ENCODE data around the gene ARID2.

The ARID2 gene

GRCh38 chr12:45708901-45709300 is 20.6 kb upstream of the ARID2 start:
- H3K4me1 ChIP-seq (ENCODE audit: control insufficient read depth, insufficient read depth, low read depth, low read length), result peaks cover 2% of the 10 kb centered on the region
- H3K27ac ChIP-seq (ENCODE audit: low read length, poor library complexity, severe bottlenecking), result no peak overlapping the region
- H3K14ac ChIP-seq (ENCODE audit: low read length in 2 of 2), result no peak overlapping the region
- H3K18ac ChIP-seq (ENCODE audit: low read depth in 1 of 2, low read length in 2 of 2), result no peak overlapping the region
- H3K36me3 ChIP-seq (ENCODE audit: control insufficient read depth in 1 of 2, insufficient read depth in 2 of 2, low read depth in 1 of 2, low read length in 2 of 2), result no peaks in the 10 kb centered on the region
- H3K4me3 ChIP-seq (ENCODE audit: insufficient read depth in 1 of 2, low read depth in 1 of 2, low read length in 2 of 2), result no peak overlapping the region
- no peak overlapping the region for H3K4ac ChIP-seq (ENCODE audit: low read depth in 1 of 2, low read length in 2 of 2)
- no peak overlapping the region for H3K4me2 ChIP-seq (ENCODE audit: low read length, poor library complexity, severe bottlenecking)
- WGBS, result 0% methylated on average over 1 of the region's 2 CpGs
- H4K91ac ChIP-seq (ENCODE audit: low read length), result no peak overlapping the region
- H2BK15ac ChIP-seq (ENCODE audit: low read depth, poor library complexity, severe bottlenecking), result no peak overlapping the region
- DNase-seq, result no peak
- H3K9ac ChIP-seq (ENCODE audit: low read length), result no peak overlapping the region
- no peak overlapping the region for H4K8ac ChIP-seq (ENCODE audit: low read length)
- no peak overlapping the region for H2AK5ac ChIP-seq (ENCODE audit: low read length, severe bottlenecking)
- no peak overlapping the region for H2BK120ac ChIP-seq (ENCODE audit: low read depth, low read length)
- H3K9me3 ChIP-seq (ENCODE audit: control insufficient read depth, low read length), result no peaks in the 10 kb centered on the region
- peaks cover 3% of the 10 kb centered on the region for H3K79me1 ChIP-seq (replicated peaks; ENCODE audit: low read length, poor library complexity, severe bottlenecking)
- H3K23ac ChIP-seq (ENCODE audit: low read length in 2 of 2), result no peak overlapping the region
- H3K27me3 ChIP-seq (ENCODE audit: control insufficient read depth in 1 of 2, insufficient read depth in 1 of 2, low read length in 2 of 2), result no peaks in the 10 kb centered on the region
- no peak overlapping the region for H2AFZ ChIP-seq (ENCODE audit: low read depth, low read length)
- H2BK12ac ChIP-seq (ENCODE audit: low read length in 2 of 2), result no peak overlapping the region
- no peak overlapping the region for H2BK5ac ChIP-seq (ENCODE audit: low read depth, low read length, poor library complexity, severe bottlenecking)

- H3K4ac ChIP-seq (ENCODE audit: low read depth in 1 of 2, low read length in 2 of 2), result no peak overlapping the region
- no peaks in the 10 kb centered on the region for H3K36me3 ChIP-seq (ENCODE audit: control insufficient read depth in 1 of 2, insufficient read depth in 2 of 2, low read depth in 1 of 2, low read length in 2 of 2)
- H3K4me1 ChIP-seq (ENCODE audit: control insufficient read depth, insufficient read depth, low read depth, low read length), result peaks cover 2% of the 10 kb centered on the region
- H3K4me2 ChIP-seq (ENCODE audit: low read length, poor library complexity, severe bottlenecking), result no peak overlapping the region
- H4K8ac ChIP-seq (ENCODE audit: low read length), result no peak overlapping the region
- 97% methylated on average over 4 of the region's 4 CpGs for WGBS
- no peak overlapping the region for H3K23ac ChIP-seq (ENCODE audit: low read length in 2 of 2)
- no peaks in the 10 kb centered on the region for H3K27me3 ChIP-seq (ENCODE audit: control insufficient read depth in 1 of 2, insufficient read depth in 1 of 2, low read length in 2 of 2)
- no peak overlapping the region for H2AK5ac ChIP-seq (ENCODE audit: low read length, severe bottlenecking)
- no peak overlapping the region for H3K9ac ChIP-seq (ENCODE audit: low read length)
- no peak overlapping the region for H2AFZ ChIP-seq (ENCODE audit: low read depth, low read length)
- H3K18ac ChIP-seq (ENCODE audit: low read depth in 1 of 2, low read length in 2 of 2), result no peak overlapping the region
- no peak overlapping the region for H3K4me3 ChIP-seq (ENCODE audit: insufficient read depth in 1 of 2, low read depth in 1 of 2, low read length in 2 of 2)
- DNase-seq, result no peak
- no peaks in the 10 kb centered on the region for H3K9me3 ChIP-seq (ENCODE audit: control insufficient read depth, low read length)
- H2BK5ac ChIP-seq (ENCODE audit: low read depth, low read length, poor library complexity, severe bottlenecking), result no peak overlapping the region
- no peak overlapping the region for H3K14ac ChIP-seq (ENCODE audit: low read length in 2 of 2)
- no peak overlapping the region for H3K27ac ChIP-seq (ENCODE audit: low read length, poor library complexity, severe bottlenecking)
- H4K91ac ChIP-seq (ENCODE audit: low read length), result no peak overlapping the region
- no peak overlapping the region for H2BK120ac ChIP-seq (ENCODE audit: low read depth, low read length)
- H2BK12ac ChIP-seq (ENCODE audit: low read length in 2 of 2), result no peak overlapping the region
- no peak overlapping the region for H2BK15ac ChIP-seq (ENCODE audit: low read depth, poor library complexity, severe bottlenecking)
- H3K79me1 ChIP-seq (replicated peaks; ENCODE audit: low read length, poor library complexity, severe bottlenecking), result peaks cover 3% of the 10 kb centered on the region
These were observed 17.2 kb upstream of the ARID2 start for GRCh38 chr12:45712319-45712718.

- H3K18ac ChIP-seq (ENCODE audit: low read depth in 1 of 2, low read length in 2 of 2), result peak overlapping the region; percentile 52 to 54
- no peak overlapping the region for H2AK5ac ChIP-seq (ENCODE audit: low read length, severe bottlenecking)
- DNase-seq, result peak; percentile 18
- H3K9ac ChIP-seq (ENCODE audit: low read length), result no peak overlapping the region
- no peak overlapping the region for H2BK12ac ChIP-seq (ENCODE audit: low read length in 2 of 2)
- WGBS, result 85% methylated on average over 2 of the region's 2 CpGs
- H2BK120ac ChIP-seq (ENCODE audit: low read depth, low read length), result no peak overlapping the region
- no peak overlapping the region for H3K4me3 ChIP-seq (ENCODE audit: insufficient read depth in 1 of 2, low read depth in 1 of 2, low read length in 2 of 2)
- no peak overlapping the region for H3K14ac ChIP-seq (ENCODE audit: low read length in 2 of 2)
- H3K23ac ChIP-seq (ENCODE audit: low read length in 2 of 2), result no peak overlapping the region
- H3K4me1 ChIP-seq (ENCODE audit: control insufficient read depth, insufficient read depth, low read depth, low read length), result peaks cover 2% of the 10 kb centered on the region
- no peak overlapping the region for H2BK15ac ChIP-seq (ENCODE audit: low read depth, poor library complexity, severe bottlenecking)
- no peak overlapping the region for H3K27ac ChIP-seq (ENCODE audit: low read length, poor library complexity, severe bottlenecking)
- H4K8ac ChIP-seq (ENCODE audit: low read length), result no peak overlapping the region
- H3K9me3 ChIP-seq (ENCODE audit: control insufficient read depth, low read length), result no peaks in the 10 kb centered on the region
- H4K91ac ChIP-seq (ENCODE audit: low read length), result no peak overlapping the region
- no peak overlapping the region for H3K4me2 ChIP-seq (ENCODE audit: low read length, poor library complexity, severe bottlenecking)
- no peak overlapping the region for H2BK5ac ChIP-seq (ENCODE audit: low read depth, low read length, poor library complexity, severe bottlenecking)
- no peak overlapping the region for H2AFZ ChIP-seq (ENCODE audit: low read depth, low read length)
- no peak overlapping the region for H3K4ac ChIP-seq (ENCODE audit: low read depth in 1 of 2, low read length in 2 of 2)
- H3K27me3 ChIP-seq (ENCODE audit: control insufficient read depth in 1 of 2, insufficient read depth in 1 of 2, low read length in 2 of 2), result no peaks in the 10 kb centered on the region
- no peaks in the 10 kb centered on the region for H3K36me3 ChIP-seq (ENCODE audit: control insufficient read depth in 1 of 2, insufficient read depth in 2 of 2, low read depth in 1 of 2, low read length in 2 of 2)
- peaks cover 3% of the 10 kb centered on the region for H3K79me1 ChIP-seq (replicated peaks; ENCODE audit: low read length, poor library complexity, severe bottlenecking)
These were observed 16.4 kb upstream of the ARID2 start for GRCh38 chr12:45713078-45713477.

- no peak overlapping the region for H2AFZ ChIP-seq (ENCODE audit: low read depth, low read length)
- H3K9me3 ChIP-seq (ENCODE audit: control insufficient read depth, low read length), result no peaks in the 10 kb centered on the region
- 91% methylated on average over 4 of the region's 4 CpGs for WGBS
These were observed 11.2 kb upstream of the ARID2 start for GRCh38 chr12:45718306-45718705.

More at GRCh38 chr12:45718306-45718705, 11.2 kb upstream of the ARID2 start:
- H2BK5ac ChIP-seq (ENCODE audit: low read depth, low read length, poor library complexity, severe bottlenecking), result no peak overlapping the region
- H3K4me1 ChIP-seq (ENCODE audit: control insufficient read depth, insufficient read depth, low read depth, low read length), result no peaks in the 10 kb centered on the region
- no peak overlapping the region for H3K14ac ChIP-seq (ENCODE audit: low read length in 2 of 2)
- H3K4me3 ChIP-seq (ENCODE audit: insufficient read depth in 1 of 2, low read depth in 1 of 2, low read length in 2 of 2), result no peak overlapping the region
- no peak for DNase-seq
- H2BK120ac ChIP-seq (ENCODE audit: low read depth, low read length), result no peak overlapping the region
- H3K9ac ChIP-seq (ENCODE audit: low read length), result no peak overlapping the region
- no peak overlapping the region for H4K8ac ChIP-seq (ENCODE audit: low read length)
- no peak overlapping the region for H3K4me2 ChIP-seq (ENCODE audit: low read length, poor library complexity, severe bottlenecking)
- no peak overlapping the region for H2AK5ac ChIP-seq (ENCODE audit: low read length, severe bottlenecking)
- no peak overlapping the region for H3K18ac ChIP-seq (ENCODE audit: low read depth in 1 of 2, low read length in 2 of 2)
- peaks cover 0 to 3% of the 10 kb centered on the region in 2 experiments for H3K36me3 ChIP-seq (ENCODE audit: control insufficient read depth in 1 of 2, insufficient read depth in 2 of 2, low read depth in 1 of 2, low read length in 2 of 2)
- H3K4ac ChIP-seq (ENCODE audit: low read depth in 1 of 2, low read length in 2 of 2), result no peak overlapping the region
- no peaks in the 10 kb centered on the region for H3K27me3 ChIP-seq (ENCODE audit: control insufficient read depth in 1 of 2, insufficient read depth in 1 of 2, low read length in 2 of 2)
- H4K91ac ChIP-seq (ENCODE audit: low read length), result no peak overlapping the region
- H2BK12ac ChIP-seq (ENCODE audit: low read length in 2 of 2), result no peak overlapping the region
- no peak overlapping the region for H2BK15ac ChIP-seq (ENCODE audit: low read depth, poor library complexity, severe bottlenecking)
- H3K27ac ChIP-seq (ENCODE audit: low read length, poor library complexity, severe bottlenecking), result no peak overlapping the region
- H3K79me1 ChIP-seq (replicated peaks; ENCODE audit: low read length, poor library complexity, severe bottlenecking), result peaks cover 19% of the 10 kb centered on the region
- H3K23ac ChIP-seq (ENCODE audit: low read length in 2 of 2), result no peak overlapping the region

Measured in mesenchymal stem cell (in vitro differentiated cells and primary cell).